SK-N-SH treated with all-trans-retinoic acid at 6 μM for 48 hours (cell line): ENCODE results near the gene PLEKHN1.
"Not testable (repeated sequence)": the region's sequence is repeated elsewhere in the genome, so short reads cannot be mapped to it uniquely, and the experiment has no call there.

Source experiments
- ATAC-seq: fragments of 200-7000 bp; cut with Tn5 transposase; 3 replicates; pipeline ENCODE4 v1.9.1; 2020; ENCODE audit warnings: mild to moderate bottlenecking, moderate library complexity
- ARNTL ChIP-seq: fragments of 450-650 bp; formaldehyde crosslinking; IDR thresholded peaks from 2 replicates; pipeline ENCODE4 v1.5.0; 2020; ENCODE audit warnings: low read depth, mild to moderate bottlenecking, moderate library complexity, borderline replicate concordance
- CSDC2 ChIP-seq: fragments of 250-450 bp; sonication (Bioruptor Pico); IDR thresholded peaks from 2 replicates; pipeline ENCODE4 v1.5.0; 2020; ENCODE audit warnings: mild to moderate bottlenecking, moderate library complexity
- ESRRG ChIP-seq: fragments of 250-450 bp; sonication (Bioruptor Pico); IDR thresholded peaks from 2 replicates; pipeline ENCODE4 v1.6.1; 2021; ENCODE audit warnings: mild to moderate bottlenecking
- GLIS3 ChIP-seq: fragments of 250-450 bp; sonication (Bioruptor Pico); IDR thresholded peaks from 2 replicates; pipeline ENCODE4 v1.5.0; 2020; ENCODE audit warnings: mild to moderate bottlenecking, moderate library complexity
- PPARA ChIP-seq: fragments of 250-450 bp; sonication (Bioruptor Pico); IDR thresholded peaks from 2 replicates; pipeline ENCODE4 v1.5.0; 2020; ENCODE audit warnings: mild to moderate bottlenecking, borderline replicate concordance
- SNAI2 ChIP-seq: fragments of 250-450 bp; sonication (Bioruptor Pico); IDR thresholded peaks from 2 replicates; pipeline ENCODE4 v1.5.0; 2020; ENCODE audit warnings: mild to moderate bottlenecking, moderate library complexity
- TOX ChIP-seq: fragments of 250-450 bp; sonication (Bioruptor Pico); IDR thresholded peaks from 2 replicates; pipeline ENCODE4 v1.8.0; 2021; ENCODE audit warnings: mild to moderate bottlenecking, moderate library complexity, borderline replicate concordance
- ZFP3 ChIP-seq: fragments of 250-450 bp; sonication (Bioruptor Pico); IDR thresholded peaks from 2 replicates; pipeline ENCODE4 v1.5.0; 2020; ENCODE audit warnings: mild to moderate bottlenecking, moderate library complexity
- ZFP30 ChIP-seq: fragments of 450-650 bp; formaldehyde crosslinking; IDR thresholded peaks from 2 replicates; pipeline ENCODE4 v1.5.0; 2022; ENCODE audit warnings: mild to moderate bottlenecking, moderate library complexity
- ZNF565 ChIP-seq: fragments of 450-650 bp; formaldehyde crosslinking; conservative IDR thresholded peaks from 2 replicates; pipeline ENCODE4 v1.5.0; 2020; ENCODE audit warnings: low read depth, mild to moderate bottlenecking, moderate library complexity
- ZNF70 ChIP-seq: fragments of 450-650 bp; formaldehyde crosslinking; IDR thresholded peaks from 2 replicates; pipeline ENCODE4 v1.5.0; 2020; ENCODE audit warnings: mild to moderate bottlenecking, moderate library complexity
- ZNF8 ChIP-seq: fragments of 450-650 bp; formaldehyde crosslinking; IDR thresholded peaks from 2 replicates; pipeline ENCODE4 v1.5.0; 2020; ENCODE audit warnings: mild to moderate bottlenecking, moderate library complexity
- TF ChIP-seq, protein P1 (sequence below): fragments of 250-450 bp; sonication (Bioruptor Pico); IDR thresholded peaks from 2 replicates; pipeline ENCODE4 v1.5.1; 2020; ENCODE audit warnings: low read depth, mild to moderate bottlenecking, moderate library complexity
- TF ChIP-seq, protein P2 (sequence below): fragments of 250-450 bp; sonication (Bioruptor Pico); IDR thresholded peaks from 2 replicates; pipeline ENCODE4 v1.8.0; 2021; ENCODE audit warnings: low read depth, mild to moderate bottlenecking, moderate library complexity, borderline replicate concordance
- TF ChIP-seq, protein P3 (sequence below): fragments of 250-450 bp; sonication (Bioruptor Pico); IDR thresholded peaks from 2 replicates; pipeline ENCODE4 v1.5.0; 2020; ENCODE audit warnings: mild to moderate bottlenecking, moderate library complexity
- TF ChIP-seq, protein P4 (sequence below): fragments of 250-450 bp; sonication (Bioruptor Pico); IDR thresholded peaks from 2 replicates; pipeline ENCODE4 v1.8.0; 2020; ENCODE audit warnings: mild to moderate bottlenecking, moderate library complexity, borderline replicate concordance
- TF ChIP-seq, protein P5 (sequence below): fragments of 250-450 bp; sonication (Bioruptor Pico); IDR thresholded peaks from 2 replicates; pipeline ENCODE4 v1.5.1; 2021; ENCODE audit warnings: mild to moderate bottlenecking, moderate library complexity

The PLEKHN1 gene

DNA sequence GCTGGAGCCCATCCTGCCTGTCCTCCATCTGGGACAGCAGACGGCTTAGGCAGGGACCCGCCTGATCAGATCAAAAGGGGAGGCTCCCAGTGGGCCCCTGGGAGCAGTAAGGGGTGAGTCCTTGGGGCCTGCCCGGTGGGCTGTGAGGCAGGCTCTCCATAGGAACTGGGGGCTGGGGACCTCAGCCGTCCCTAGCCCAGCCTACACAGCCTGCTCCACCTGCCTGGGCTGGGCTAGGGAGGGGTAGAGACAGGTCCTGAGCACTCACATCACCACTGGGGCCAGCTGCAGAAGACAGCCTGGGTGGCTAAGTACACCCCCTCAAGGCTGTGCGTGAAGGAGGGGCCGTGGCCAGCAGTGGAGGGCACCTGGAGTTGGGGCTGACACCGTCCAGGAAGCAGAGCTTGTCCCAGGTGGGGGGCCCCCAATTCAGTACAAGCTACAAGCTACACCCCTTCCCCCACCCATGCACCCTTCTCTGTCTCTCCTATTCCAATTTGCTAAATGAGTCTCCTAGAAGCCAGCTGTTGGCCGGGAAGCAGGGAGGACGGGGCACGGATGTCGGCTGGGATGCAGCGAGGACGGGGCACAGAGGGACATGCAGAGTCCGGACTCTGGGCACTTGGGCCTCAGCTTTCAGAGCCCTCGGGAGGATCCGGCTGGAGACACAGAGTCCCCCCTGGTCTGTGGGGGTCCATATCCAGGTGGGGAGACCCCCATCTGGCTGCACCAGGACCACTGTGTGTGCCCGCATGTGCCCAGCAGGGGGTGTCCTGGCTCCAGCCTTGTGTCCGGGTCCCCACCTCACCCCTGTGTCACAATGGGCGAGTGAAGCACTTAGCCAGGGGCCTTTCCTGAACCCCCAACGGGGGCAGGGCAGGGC lies 48.8 kb downstream of the PLEKHN1 start:
- no peak for ATAC-seq

DNA sequence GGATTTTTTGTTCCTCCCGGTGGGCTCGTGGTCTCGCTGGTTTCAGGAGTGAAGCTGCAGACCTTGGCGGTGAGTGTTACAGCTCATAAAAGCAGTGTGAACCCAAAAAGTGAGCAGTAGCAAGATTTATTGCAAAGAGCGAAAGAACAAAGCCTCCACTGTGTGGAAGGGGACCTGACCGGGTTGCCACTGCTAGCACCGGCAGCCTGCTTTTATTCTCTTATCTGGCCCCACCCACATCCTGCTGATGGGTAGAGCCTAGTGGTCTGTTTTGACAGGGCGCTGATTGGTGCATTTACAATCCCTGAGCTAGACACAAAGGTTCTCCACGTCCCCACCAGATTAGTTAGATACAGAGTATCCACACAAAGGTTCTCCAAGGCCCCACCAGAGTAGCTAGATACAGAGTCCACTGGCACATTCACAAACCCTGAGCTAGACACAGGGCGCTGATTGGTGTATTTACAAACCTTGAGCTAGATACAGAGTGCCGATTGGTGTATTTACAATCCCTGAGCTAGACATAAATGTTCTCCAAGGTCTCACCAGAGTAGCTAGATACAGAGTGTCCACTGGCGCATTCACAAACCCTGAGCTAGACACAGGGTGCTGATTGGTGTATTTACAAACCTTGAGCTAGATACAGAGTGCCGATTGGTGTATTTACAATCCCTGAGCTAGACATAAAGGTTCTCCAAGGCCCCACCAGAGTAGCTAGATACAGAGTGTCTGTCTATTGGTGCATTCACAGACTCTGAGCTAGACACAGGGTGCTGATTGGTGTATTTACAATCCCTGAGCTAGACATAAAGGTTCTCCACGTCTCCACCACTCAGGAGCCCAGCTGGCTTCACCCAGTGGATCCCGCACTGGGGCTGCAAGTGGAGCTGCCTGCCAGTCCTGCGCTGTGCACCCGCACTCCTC lies 51.4 kb downstream of the PLEKHN1 start:
- ATAC-seq = not testable (repeated sequence)

More for the DNA sequence above, 48.8 kb downstream of the PLEKHN1 start:
- TF ChIP-seq ZNF565 (CRISPR knock-in tag) (no peak), ZNF8 (CRISPR knock-in tag) (no peak), ZFP30 (no peak), ZNF70 (no peak), TOX (no peak), PPARA (CRISPR knock-in tag) (no peak), SNAI2 (CRISPR knock-in tag) (no peak), CSDC2 (CRISPR knock-in tag) (no peak), ARNTL (no peak), ZFP3 (CRISPR knock-in tag) (no peak), GLIS3 (CRISPR knock-in tag) (no peak), ESRRG (CRISPR knock-in tag) (no peak)
- TF ChIP-seq, protein P1, sequence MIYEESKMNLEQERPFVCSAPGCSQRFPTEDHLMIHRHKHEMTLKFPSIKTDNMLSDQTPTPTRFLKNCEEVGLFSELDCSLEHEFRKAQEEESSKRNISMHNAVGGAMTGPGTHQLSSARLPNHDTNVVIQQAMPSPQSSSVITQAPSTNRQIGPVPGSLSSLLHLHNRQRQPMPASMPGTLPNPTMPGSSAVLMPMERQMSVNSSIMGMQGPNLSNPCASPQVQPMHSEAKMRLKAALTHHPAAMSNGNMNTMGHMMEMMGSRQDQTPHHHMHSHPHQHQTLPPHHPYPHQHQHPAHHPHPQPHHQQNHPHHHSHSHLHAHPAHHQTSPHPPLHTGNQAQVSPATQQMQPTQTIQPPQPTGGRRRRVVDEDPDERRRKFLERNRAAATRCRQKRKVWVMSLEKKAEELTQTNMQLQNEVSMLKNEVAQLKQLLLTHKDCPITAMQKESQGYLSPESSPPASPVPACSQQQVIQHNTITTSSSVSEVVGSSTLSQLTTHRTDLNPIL (CRISPR knock-in tag) = no peak
- TF ChIP-seq, protein P2, sequence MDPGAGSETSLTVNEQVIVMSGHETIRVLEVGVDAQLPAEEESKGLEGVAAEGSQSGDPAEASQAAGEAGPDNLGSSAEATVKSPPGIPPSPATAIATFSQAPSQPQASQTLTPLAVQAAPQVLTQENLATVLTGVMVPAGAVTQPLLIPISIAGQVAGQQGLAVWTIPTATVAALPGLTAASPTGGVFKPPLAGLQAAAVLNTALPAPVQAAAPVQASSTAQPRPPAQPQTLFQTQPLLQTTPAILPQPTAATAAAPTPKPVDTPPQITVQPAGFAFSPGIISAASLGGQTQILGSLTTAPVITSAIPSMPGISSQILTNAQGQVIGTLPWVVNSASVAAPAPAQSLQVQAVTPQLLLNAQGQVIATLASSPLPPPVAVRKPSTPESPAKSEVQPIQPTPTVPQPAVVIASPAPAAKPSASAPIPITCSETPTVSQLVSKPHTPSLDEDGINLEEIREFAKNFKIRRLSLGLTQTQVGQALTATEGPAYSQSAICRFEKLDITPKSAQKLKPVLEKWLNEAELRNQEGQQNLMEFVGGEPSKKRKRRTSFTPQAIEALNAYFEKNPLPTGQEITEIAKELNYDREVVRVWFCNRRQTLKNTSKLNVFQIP (CRISPR knock-in tag) = no peak
- TF ChIP-seq, protein P3, sequence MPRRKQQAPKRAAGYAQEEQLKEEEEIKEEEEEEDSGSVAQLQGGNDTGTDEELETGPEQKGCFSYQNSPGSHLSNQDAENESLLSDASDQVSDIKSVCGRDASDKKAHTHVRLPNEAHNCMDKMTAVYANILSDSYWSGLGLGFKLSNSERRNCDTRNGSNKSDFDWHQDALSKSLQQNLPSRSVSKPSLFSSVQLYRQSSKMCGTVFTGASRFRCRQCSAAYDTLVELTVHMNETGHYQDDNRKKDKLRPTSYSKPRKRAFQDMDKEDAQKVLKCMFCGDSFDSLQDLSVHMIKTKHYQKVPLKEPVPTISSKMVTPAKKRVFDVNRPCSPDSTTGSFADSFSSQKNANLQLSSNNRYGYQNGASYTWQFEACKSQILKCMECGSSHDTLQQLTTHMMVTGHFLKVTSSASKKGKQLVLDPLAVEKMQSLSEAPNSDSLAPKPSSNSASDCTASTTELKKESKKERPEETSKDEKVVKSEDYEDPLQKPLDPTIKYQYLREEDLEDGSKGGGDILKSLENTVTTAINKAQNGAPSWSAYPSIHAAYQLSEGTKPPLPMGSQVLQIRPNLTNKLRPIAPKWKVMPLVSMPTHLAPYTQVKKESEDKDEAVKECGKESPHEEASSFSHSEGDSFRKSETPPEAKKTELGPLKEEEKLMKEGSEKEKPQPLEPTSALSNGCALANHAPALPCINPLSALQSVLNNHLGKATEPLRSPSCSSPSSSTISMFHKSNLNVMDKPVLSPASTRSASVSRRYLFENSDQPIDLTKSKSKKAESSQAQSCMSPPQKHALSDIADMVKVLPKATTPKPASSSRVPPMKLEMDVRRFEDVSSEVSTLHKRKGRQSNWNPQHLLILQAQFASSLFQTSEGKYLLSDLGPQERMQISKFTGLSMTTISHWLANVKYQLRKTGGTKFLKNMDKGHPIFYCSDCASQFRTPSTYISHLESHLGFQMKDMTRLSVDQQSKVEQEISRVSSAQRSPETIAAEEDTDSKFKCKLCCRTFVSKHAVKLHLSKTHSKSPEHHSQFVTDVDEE (CRISPR knock-in tag) = no peak
- TF ChIP-seq, protein P4, sequence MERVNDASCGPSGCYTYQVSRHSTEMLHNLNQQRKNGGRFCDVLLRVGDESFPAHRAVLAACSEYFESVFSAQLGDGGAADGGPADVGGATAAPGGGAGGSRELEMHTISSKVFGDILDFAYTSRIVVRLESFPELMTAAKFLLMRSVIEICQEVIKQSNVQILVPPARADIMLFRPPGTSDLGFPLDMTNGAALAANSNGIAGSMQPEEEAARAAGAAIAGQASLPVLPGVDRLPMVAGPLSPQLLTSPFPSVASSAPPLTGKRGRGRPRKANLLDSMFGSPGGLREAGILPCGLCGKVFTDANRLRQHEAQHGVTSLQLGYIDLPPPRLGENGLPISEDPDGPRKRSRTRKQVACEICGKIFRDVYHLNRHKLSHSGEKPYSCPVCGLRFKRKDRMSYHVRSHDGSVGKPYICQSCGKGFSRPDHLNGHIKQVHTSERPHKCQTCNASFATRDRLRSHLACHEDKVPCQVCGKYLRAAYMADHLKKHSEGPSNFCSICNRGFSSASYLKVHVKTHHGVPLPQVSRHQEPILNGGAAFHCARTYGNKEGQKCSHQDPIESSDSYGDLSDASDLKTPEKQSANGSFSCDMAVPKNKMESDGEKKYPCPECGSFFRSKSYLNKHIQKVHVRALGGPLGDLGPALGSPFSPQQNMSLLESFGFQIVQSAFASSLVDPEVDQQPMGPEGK (CRISPR knock-in tag) = no peak
- TF ChIP-seq, protein P5, sequence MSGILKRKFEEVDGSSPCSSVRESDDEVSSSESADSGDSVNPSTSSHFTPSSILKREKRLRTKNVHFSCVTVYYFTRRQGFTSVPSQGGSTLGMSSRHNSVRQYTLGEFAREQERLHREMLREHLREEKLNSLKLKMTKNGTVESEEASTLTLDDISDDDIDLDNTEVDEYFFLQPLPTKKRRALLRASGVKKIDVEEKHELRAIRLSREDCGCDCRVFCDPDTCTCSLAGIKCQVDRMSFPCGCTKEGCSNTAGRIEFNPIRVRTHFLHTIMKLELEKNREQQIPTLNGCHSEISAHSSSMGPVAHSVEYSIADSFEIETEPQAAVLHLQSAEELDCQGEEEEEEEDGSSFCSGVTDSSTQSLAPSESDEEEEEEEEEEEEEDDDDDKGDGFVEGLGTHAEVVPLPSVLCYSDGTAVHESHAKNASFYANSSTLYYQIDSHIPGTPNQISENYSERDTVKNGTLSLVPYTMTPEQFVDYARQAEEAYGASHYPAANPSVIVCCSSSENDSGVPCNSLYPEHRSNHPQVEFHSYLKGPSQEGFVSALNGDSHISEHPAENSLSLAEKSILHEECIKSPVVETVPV = no peak

DNA sequence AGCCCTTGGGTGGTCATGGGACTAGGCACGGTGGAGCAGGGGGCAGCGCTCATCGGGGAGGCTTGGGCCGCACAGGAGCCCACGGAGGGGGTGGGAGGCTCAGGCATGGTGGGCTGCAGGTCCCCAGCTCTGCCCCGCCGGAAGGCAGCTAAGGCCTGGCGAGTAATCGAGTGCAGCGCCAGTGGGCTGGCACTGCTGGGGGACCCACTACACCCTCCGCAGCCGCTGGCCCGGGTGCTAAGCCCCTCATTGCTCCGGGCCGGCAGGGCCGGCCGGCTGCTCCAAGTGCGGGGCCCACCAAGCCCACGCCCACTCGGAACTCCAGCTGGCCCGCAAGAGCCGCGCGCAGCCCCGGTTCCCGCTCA lies 52.0 kb downstream of the PLEKHN1 start:
- ATAC-seq = not testable (repeated sequence)
